Neural progenitor cell (in vitro differentiated cells): ENCODE data around the gene DIAPH2. TPM values are rescaled to one million over a fixed set of nuclear protein-coding genes. Genes with fewer than 3 reads are reported as not detected.

ENCODE experiments used
- DNase-seq: peaks from one replicate; pipeline ENCODE4 v3.0.0-alpha.2; 2016; ENCODE audit warnings: low spot score
- H2AFZ ChIP-seq: fragments of 200-600 bp; sonication (generic); replicated peaks from 2 replicates; pipeline ENCODE4 v1.6.1; 2016; ENCODE audit warnings: antibody characterized with exemption
- H3F3A ChIP-seq: fragments of 200-600 bp; sonication (generic); 2 replicates; pipeline ENCODE4 v1.6.1; 2016; ENCODE audit warnings: antibody characterized with exemption, low read depth
- H3K27ac ChIP-seq: fragments of 200-600 bp; sonication (generic); 2 replicates; pipeline ENCODE4 v1.5.1; 2016; ENCODE audit warnings: mild to moderate bottlenecking
- H3K27me3 ChIP-seq: fragments of 200-600 bp; sonication (generic); 2 replicates; pipeline ENCODE4 v1.6.1; 2016; ENCODE audit warnings: mild to moderate bottlenecking, moderate library complexity
- H3K36me3 ChIP-seq: fragments of 200-600 bp; sonication (generic); 2 replicates; pipeline ENCODE4 v1.5.1; 2016
- H3K4me1 ChIP-seq: fragments of 200-600 bp; sonication (generic); 2 replicates; pipeline ENCODE4 v1.6.1; 2016; ENCODE audit warnings: mixed run types
- H3K4me2 ChIP-seq: fragments of 200-600 bp; sonication (generic); 2 replicates; pipeline ENCODE4 v1.6.1; 2016
- H3K4me3 ChIP-seq: fragments of 200-600 bp; sonication (generic); 2 replicates; pipeline ENCODE4 v1.5.1; 2016
- H3K79me2 ChIP-seq: fragments of 200-600 bp; sonication (generic); 2 replicates; pipeline ENCODE4 v1.6.1; 2016; ENCODE audit warnings: low read depth
- H3K9ac ChIP-seq: fragments of 200-600 bp; sonication (generic); 2 replicates; pipeline ENCODE4 v1.6.1; 2016
- H3K9me3 ChIP-seq: fragments of 200-600 bp; sonication (generic); 2 replicates; pipeline ENCODE4 v1.5.1; 2016; ENCODE audit warnings: low read depth
- H4K20me1 ChIP-seq: fragments of 200-600 bp; sonication (generic); 2 replicates; pipeline ENCODE4 v1.6.1; 2016; ENCODE audit warnings: low read depth
- H3K27ac Mint-ChIP-seq: 3 replicates; pipeline ENCODE4 v1.8.0; 2021; ENCODE audit warnings: mixed read lengths
- H3K27me3 Mint-ChIP-seq: 2 replicates; pipeline ENCODE4 v1.8.0; 2022; ENCODE audit warnings: low read depth, mild to moderate bottlenecking, inconsistent platforms, moderate library complexity, mixed read lengths; ENCODE audit not compliant: insufficient read depth
- H3K36me3 Mint-ChIP-seq: 3 replicates; pipeline ENCODE4 v1.8.0; 2021; ENCODE audit warnings: mixed read lengths
- H3K4me1 Mint-ChIP-seq: 3 replicates; pipeline ENCODE4 v1.8.0; 2021; ENCODE audit warnings: mixed read lengths
- H3K4me3 Mint-ChIP-seq: 3 replicates; pipeline ENCODE4 v1.8.0; 2021; ENCODE audit warnings: mild to moderate bottlenecking, moderate library complexity, mixed read lengths
- H3K9me3 Mint-ChIP-seq: 3 replicates; pipeline ENCODE4 v1.8.0; 2020; ENCODE audit warnings: mixed read lengths
- EZH2 ChIP-seq: fragments of 200-600 bp; sonication (generic); IDR thresholded peaks from 2 replicates; pipeline ENCODE4 v1.6.1; 2017; ENCODE audit warnings: antibody characterized with exemption, mild to moderate bottlenecking, moderate library complexity
- EZH2phosphoT487 ChIP-seq: fragments of 200-600 bp; sonication (generic); IDR thresholded peaks from 2 replicates; pipeline ENCODE4 v1.6.1; 2017; ENCODE audit warnings: antibody characterized with exemption
- total RNA-seq: library from RNA; depleted of rRNA; stranded (reverse); fragments of >200 nt; gene quantifications from 2 replicates; pipeline ENCODE4 v1.2.3, GENCODE V29; 2015; ENCODE audit warnings: low replicate concordance
- TF ChIP-seq, protein P1 (sequence below): fragments of 200-600 bp; sonication (generic); IDR thresholded peaks from 2 replicates; pipeline ENCODE4 v1.5.1; 2017; ENCODE audit warnings: antibody characterized with exemption, mild to moderate bottlenecking

The DIAPH2 gene
- total RNA-seq, 1 donor from 2014 or later: 24.0 TPM

DNA sequence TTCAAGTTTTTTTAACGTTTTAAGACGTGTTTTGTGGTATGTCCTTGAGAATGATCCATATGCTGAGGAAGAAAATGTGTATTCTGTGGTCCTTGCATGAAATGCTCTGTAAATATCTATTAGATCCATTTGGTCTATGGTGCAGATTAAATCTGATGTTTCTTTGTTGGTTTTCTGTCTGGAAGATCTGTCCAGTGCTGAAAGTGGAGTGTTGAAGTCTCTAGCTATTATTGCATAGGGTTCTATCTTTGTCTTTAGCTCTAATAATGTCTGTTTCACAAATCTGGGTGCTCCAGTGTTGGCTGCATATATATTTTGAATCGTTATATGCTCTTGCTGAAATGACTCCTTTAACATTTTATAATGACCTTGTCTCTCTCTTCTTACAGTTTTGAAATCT lies 321.5 kb downstream of the DIAPH2 start:
- Histone ChIP-seq H3K79me2 (no peaks in the 10 kb centered on the region), H2AFZ (no peak overlapping the region), H3K9me3 (no peaks in the 10 kb centered on the region), H3K4me2 (no peak overlapping the region), H4K20me1 (no peaks in the 10 kb centered on the region), H3K36me3 (no peaks in the 10 kb centered on the region), H3K4me3 (no peak overlapping the region), H3F3A (no peaks in the 10 kb centered on the region), H3K4me1 (no peaks in the 10 kb centered on the region), H3K9ac (no peak overlapping the region), H3K27me3 (no peaks in the 10 kb centered on the region), H3K27ac (no peak overlapping the region)
- Mint-ChIP-seq H3K27ac (no peak overlapping the region), H3K36me3 (no peaks in the 10 kb centered on the region), H3K27me3 (peaks cover 3% of the 10 kb centered on the region), H3K9me3 (peaks cover 3% of the 10 kb centered on the region), H3K4me3 (no peak overlapping the region), H3K4me1 (no peaks in the 10 kb centered on the region)
- DNase-seq: no peak
- TF ChIP-seq EZH2phosphoT487: no peak

DNA sequence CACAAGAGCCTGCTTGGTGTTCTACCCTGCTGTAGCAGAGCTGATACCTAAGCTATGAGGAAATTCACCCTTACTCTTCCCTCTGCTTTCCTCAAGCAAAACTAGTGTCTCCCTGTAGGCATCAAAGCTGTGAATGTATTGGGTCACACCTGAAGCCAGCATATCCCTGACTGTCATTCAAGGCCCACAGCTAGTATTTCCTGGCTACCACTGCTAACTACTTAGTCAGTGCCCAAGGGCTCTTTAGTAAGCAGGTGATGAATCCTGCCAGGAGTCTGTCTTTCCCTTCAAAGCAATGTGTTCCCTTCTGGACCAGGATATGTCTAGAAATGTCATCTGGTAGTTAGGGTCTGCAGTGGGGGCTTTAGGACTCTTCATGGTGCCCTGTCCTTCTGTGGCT lies 324.7 kb downstream of the DIAPH2 start:
- Histone ChIP-seq H3F3A (no peaks in the 10 kb centered on the region), H3K27ac (no peak overlapping the region), H3K79me2 (no peaks in the 10 kb centered on the region), H3K4me1 (no peaks in the 10 kb centered on the region), H4K20me1 (no peaks in the 10 kb centered on the region), H3K36me3 (no peaks in the 10 kb centered on the region), H2AFZ (no peak overlapping the region), H3K9ac (no peak overlapping the region), H3K27me3 (no peaks in the 10 kb centered on the region), H3K4me3 (no peak overlapping the region), H3K9me3 (no peaks in the 10 kb centered on the region), H3K4me2 (no peak overlapping the region)
- Mint-ChIP-seq H3K9me3 (peaks cover 3% of the 10 kb centered on the region), H3K4me3 (no peak overlapping the region), H3K36me3 (no peaks in the 10 kb centered on the region), H3K27ac (no peak overlapping the region), H3K27me3 (peaks cover 3% of the 10 kb centered on the region), H3K4me1 (peaks cover 4% of the 10 kb centered on the region)
- no peak for DNase-seq
- TF ChIP-seq EZH2phosphoT487 (no peak), EZH2 (no peak)
- TF ChIP-seq, protein P1, sequence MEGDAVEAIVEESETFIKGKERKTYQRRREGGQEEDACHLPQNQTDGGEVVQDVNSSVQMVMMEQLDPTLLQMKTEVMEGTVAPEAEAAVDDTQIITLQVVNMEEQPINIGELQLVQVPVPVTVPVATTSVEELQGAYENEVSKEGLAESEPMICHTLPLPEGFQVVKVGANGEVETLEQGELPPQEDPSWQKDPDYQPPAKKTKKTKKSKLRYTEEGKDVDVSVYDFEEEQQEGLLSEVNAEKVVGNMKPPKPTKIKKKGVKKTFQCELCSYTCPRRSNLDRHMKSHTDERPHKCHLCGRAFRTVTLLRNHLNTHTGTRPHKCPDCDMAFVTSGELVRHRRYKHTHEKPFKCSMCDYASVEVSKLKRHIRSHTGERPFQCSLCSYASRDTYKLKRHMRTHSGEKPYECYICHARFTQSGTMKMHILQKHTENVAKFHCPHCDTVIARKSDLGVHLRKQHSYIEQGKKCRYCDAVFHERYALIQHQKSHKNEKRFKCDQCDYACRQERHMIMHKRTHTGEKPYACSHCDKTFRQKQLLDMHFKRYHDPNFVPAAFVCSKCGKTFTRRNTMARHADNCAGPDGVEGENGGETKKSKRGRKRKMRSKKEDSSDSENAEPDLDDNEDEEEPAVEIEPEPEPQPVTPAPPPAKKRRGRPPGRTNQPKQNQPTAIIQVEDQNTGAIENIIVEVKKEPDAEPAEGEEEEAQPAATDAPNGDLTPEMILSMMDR: no peak

DNA sequence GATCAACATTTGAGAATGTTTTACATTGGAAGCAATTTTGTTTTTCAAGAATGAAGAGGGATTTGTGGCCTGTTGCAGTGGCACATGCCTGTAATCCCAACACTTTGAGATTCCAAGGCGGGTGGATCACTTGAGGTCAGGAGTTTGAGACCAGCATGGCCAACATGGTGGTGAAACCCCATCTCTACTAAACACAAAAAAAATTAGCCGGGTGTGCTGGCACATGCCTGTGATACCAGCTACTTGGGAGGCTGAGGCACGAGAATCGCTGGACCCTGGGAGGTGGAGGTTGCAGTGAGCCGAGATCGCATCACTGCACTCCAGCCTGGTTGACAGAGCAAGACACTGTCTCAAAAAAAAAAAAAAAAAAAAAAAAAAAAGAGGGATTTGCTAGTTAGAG lies 326.9 kb downstream of the DIAPH2 start:
- peaks cover 3% of the 10 kb centered on the region for H3K9me3 Mint-ChIP-seq
- H3K27ac Mint-ChIP-seq: no peak overlapping the region
- peaks cover 3% of the 10 kb centered on the region for H3K27me3 Mint-ChIP-seq
- H3K27ac ChIP-seq: no peak overlapping the region
- H2AFZ ChIP-seq: no peak overlapping the region
- no peak overlapping the region for H3K9ac ChIP-seq
- no peaks in the 10 kb centered on the region for H3K4me1 ChIP-seq
- TF ChIP-seq, protein P1: no peak
- no peak for TF ChIP-seq EZH2
- TF ChIP-seq EZH2phosphoT487: no peak
- H3K4me2 ChIP-seq: no peak overlapping the region
- no peaks in the 10 kb centered on the region for H3K79me2 ChIP-seq
- no peak overlapping the region for H3K4me3 Mint-ChIP-seq
- H3K36me3 Mint-ChIP-seq: no peaks in the 10 kb centered on the region
- H4K20me1 ChIP-seq: no peaks in the 10 kb centered on the region
- no peaks in the 10 kb centered on the region for H3K36me3 ChIP-seq
- no peaks in the 10 kb centered on the region for H3K27me3 ChIP-seq
- peaks cover 15% of the 10 kb centered on the region for H3K4me1 Mint-ChIP-seq
- no peaks in the 10 kb centered on the region for H3F3A ChIP-seq
- no peak for DNase-seq
- no peak overlapping the region for H3K4me3 ChIP-seq
- H3K9me3 ChIP-seq: no peaks in the 10 kb centered on the region

DNA sequence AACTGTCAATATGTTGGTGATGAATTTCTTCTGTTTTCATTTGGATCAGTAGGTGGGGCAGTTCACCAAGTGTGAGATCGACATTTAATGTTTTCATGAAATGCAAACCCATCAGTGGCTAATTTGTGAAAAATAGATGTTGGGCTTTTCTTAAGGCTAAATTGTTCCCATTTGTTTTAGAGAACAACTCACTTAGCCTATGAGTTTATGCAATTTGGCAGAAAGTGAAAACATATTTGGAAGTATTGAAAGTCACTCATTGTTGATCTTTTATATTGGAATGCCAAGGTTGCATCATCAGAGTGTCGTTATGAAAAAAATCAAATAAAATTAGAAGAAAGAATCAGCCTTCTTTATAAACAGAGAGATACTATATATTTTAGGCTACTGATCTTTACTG lies 331.5 kb downstream of the DIAPH2 start:
- no peaks in the 10 kb centered on the region for H3K36me3 Mint-ChIP-seq
- TF ChIP-seq, protein P1: peak; percentile 40
- TF ChIP-seq EZH2phosphoT487 (no peak), EZH2 (no peak)
- Histone ChIP-seq H3K4me2 (no peak overlapping the region), H3K9ac (no peak overlapping the region), H3F3A (no peaks in the 10 kb centered on the region), H3K4me3 (no peak overlapping the region), H3K36me3 (no peaks in the 10 kb centered on the region), H4K20me1 (no peaks in the 10 kb centered on the region), H3K4me1 (peaks cover 7% of the 10 kb centered on the region), H3K79me2 (no peaks in the 10 kb centered on the region), H3K27me3 (no peaks in the 10 kb centered on the region), H3K9me3 (no peaks in the 10 kb centered on the region), H2AFZ (no peak overlapping the region), H3K27ac (no peak overlapping the region)
- no peak overlapping the region for H3K27ac Mint-ChIP-seq
- no peak for DNase-seq
- no peaks in the 10 kb centered on the region for H3K27me3 Mint-ChIP-seq
- peaks cover 3% of the 10 kb centered on the region for H3K9me3 Mint-ChIP-seq
- peaks cover 15% of the 10 kb centered on the region for H3K4me1 Mint-ChIP-seq
- no peak overlapping the region for H3K4me3 Mint-ChIP-seq
